GM18873 (cell line): ENCODE results near the gene TCF4.
"Not testable (repeated sequence)": the region's sequence is repeated elsewhere in the genome, so short reads cannot be mapped to it uniquely, and the experiment has no call there.

ENCODE experiments used
- ATAC-seq: cut with Tn5 transposase; IDR thresholded peaks from one replicate; pipeline ENCODE4 v1.9.1; 2021; ENCODE audit warnings: mild to moderate bottlenecking, moderate library complexity, moderate number of reproducible peaks; ENCODE audit not compliant: unreplicated experiment, low FRiP score

TCF4 gene

DNA sequence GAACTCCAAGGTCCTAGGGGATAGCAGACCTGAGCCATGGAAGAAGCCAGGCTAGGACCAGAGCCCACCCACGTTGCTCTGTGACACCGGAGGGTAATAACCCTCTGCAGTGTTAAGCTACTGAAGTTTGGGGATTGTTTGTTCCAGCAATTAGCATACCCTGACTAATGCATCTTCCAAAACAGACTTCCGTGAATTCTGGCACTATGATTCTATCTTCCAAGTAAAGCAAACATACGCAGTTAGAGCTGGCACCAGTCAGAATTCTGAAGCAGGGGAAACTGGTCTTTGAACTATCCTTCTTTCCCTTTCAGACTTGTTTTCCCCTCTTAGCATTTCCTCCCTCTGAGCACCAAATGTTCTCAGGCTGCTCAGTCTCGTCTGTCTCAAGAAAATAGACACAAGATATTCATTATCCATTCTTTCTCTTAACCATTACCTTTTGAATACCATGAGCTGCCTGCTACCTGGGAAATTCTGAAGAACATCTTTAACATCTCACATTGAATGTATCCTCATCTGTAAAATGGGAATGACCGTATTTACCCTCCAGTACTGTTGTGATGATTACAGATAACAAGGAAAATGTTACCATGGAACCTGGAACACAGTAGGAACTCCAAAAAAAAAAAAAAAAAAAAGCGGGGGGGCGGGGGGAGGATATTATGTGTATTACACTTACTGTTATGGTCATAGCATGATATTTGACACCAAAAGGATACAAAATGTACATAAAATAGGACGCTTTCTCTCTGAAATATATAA is 108.2 kb downstream of the TCF4 start:
- ATAC-seq = no peak

DNA sequence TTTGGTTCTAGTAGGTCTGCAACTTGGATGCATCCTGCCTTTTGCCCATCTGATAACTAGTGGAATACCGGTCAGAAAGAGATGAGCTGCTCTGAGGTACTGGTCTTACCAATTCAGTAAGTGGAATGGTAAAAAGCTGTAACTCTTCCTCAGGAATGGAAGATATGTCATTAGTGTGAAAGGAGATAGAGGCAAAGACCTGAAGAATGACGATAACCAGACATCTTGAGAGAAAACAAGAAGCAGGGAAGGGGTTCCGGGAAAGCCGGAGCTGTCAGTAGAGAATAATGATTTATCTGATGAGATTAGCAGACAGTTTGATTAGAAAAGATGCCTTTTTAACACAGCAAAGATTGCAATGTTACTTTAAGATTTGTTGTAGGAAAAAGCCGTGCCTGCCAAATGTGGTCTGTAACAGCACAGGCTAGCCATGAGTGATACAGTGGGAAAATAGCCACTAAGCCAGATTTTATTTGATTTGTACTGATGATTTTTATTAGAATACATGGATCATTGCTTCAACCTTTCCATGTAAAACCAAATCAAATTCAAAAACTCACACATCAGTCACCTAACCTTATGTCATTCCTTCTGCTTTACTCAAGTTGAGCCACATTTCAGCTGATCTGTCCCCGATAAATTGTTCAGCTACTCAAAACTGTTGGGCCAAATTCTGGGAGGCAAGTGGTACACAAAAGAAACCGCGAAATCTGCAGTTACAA is 110.0 kb downstream of the TCF4 start:
- ATAC-seq = no peak

DNA sequence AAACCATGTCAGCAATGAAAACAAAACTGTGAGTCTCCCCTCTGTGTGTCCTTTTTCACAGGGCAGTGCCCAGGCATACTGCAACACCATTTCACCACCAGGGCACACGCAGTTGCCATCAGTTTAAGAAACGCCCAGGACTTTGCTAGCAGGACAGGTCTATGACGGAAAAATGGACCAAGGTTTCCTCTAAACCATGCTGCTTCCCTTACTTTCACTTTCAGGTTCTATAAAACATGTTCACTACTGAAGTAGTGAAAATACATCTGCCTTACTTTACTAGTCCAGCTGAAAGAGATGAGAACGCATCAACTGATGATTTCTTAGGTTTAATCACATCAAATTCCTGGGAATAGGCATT is 110.5 kb downstream of the TCF4 start:
- peak; percentile 67 for ATAC-seq

DNA sequence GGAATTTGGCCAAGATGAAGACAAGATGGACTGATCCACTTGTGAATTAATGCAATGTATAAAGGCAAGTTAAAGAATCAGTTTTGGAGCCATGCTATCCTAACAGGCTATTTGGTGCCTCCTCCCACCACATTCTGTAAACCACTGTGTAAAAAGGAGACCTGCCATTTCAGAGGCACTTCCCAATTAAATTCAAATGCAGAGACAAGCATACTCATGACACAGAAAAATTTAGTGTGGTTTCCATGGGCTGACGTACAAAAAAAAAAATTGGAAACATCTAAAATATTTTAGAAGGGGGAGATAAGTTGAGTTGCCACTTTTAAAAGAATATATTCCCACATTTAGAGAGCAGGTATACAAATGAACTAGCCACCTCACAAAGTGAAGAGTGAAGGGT is 112.1 kb downstream of the TCF4 start:
- ATAC-seq = no peak

DNA sequence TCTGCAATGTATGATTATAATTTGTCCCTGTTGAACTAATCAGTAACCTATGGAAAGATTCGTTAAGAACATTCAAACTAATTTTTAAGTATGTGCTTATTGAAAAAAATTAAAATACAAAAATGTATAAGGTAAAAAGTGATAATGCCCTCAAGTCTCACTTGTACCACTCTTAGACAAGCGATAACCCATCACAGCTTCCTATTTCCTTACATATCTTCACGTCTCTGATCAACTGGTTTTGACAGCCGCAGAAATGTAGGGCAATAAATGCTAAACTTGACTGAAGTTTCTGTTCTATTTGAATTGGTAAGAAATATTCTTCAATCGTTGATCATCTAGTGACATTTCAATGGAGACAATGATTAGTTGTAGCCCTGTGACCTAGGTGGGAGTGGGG is 112.5 kb downstream of the TCF4 start:
- no peak for ATAC-seq

DNA sequence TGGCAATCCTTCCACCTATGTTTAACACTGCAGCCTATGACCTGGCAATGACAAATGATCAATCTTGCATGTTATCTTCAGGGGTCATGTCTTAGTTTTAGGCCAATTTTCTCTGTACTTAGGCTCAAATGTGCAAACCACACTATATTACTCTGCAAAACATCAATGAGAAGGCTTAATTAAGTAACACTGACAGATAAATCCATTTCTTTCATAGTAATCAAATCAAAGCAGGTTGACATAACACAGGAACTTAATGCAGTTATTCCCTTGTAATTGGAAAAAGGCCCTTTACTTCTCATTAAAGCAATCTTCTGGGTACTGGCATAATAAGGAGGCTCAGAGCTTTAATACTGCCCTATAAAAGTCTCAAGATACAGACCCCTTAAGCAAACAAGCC is 114.4 kb downstream of the TCF4 start:
- no peak for ATAC-seq

DNA sequence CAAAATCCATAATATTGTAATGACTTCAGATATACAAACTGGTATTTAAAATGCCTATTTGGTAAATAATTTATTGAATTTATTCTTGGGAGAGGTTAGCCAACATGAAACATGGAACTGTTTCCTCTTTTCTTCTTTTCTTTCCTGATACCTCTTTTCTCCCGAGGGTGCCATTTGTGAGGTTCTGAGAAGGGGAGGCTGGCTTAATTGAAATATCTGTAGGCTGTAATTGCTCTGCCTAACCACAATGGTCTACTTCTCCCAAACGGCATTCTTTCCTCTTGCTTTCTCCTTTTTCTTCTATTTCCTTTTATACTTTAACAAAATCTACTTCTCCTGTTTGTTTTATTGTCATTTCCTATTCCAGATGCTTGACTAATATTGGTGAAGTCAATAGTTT is 114.9 kb downstream of the TCF4 start:
- no peak for ATAC-seq

DNA sequence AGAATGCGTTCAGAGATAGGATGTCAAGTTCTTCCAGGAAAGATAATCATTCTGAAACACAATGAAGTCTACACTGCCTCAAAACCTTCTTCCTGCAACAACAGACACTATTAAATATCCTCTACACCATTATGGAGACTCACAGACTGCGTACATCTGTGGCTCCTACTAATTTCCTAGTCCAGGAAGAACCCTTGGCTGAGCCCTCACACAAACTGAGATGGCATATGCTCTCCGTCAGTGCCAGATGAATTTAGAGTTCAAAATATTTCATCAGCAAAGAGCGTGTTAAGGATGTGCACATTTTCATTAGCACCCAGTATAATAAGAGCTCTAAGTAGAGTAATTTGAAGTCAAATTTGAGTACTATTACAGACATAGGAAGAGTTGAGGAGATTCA is 117.2 kb downstream of the TCF4 start:
- no peak for ATAC-seq

DNA sequence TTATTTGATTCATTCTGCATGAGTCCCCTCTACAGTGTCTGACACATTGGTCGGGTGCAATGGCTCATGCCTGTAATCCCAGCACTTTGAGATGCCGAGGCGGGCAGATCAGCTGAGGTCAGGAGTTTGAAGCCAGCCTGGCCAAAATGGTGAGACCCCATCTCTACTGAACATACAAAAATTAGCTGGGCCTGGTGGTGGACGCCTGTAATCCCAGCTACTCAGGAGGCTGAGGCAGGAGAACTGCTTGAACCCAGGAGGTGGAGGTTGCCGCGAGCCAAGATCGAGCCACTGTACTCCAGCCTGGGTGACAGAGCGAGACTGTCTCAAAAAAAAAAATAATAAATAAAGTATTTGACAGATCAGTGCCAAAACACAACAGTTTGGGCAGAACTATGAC is 118.9 kb downstream of the TCF4 start:
- not testable (repeated sequence) for ATAC-seq

DNA sequence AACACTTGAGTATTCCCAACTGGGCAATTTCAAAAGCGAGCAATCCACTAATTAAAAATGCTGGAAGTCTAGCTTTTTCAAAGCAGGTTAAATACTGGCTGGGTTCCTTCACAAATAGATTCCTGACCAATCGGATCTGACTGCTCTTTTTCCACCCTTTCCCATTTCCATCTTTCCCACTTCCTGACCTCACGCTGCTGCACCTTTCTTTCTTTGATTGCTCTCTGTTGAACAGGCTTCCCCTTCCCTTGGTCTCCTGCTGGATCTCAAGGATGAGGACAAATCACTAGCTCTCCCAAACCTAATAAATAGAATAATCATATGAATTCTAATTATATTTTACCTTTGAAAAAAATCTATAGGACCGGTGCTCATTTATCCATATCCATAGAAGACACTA is 121.2 kb downstream of the TCF4 start:
- no peak for ATAC-seq

DNA sequence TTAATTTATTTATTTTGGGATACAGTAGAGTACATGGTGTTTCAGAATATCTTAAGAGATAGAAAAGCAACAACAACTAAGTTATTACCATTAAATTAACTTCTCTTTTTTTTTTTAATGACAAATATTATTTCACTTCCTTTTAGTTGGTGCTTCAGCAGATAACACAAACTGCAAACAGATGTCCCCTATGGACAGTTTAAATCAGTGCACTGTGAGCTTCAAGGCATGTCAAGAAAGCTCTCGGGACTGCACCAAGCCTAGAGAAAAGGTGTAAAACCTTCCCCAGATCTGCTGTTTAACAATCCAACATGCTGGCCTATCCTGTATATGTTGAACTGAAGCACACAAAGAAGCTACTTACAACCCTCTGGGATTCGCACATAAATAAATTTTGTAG is 122.7 kb downstream of the TCF4 start:
- no peak for ATAC-seq

DNA sequence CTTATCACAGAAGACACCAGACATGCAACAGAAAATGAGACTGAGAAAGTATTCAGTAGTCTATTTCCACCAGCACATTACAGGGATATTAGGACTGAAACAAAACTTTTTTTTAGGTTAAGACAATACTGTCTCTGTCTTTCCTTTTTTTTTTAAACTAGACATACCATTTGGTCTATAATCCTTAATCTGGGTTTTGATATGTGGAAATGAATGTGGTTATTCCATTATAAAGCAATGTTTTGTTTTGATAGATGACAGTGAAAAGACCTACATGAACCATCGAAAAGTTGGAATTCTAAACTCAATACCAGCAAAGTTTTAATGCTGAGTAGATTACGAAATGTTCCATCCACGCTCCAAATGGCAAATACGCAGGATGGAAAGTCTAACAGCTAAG is 123.4 kb downstream of the TCF4 start:
- ATAC-seq = no peak

DNA sequence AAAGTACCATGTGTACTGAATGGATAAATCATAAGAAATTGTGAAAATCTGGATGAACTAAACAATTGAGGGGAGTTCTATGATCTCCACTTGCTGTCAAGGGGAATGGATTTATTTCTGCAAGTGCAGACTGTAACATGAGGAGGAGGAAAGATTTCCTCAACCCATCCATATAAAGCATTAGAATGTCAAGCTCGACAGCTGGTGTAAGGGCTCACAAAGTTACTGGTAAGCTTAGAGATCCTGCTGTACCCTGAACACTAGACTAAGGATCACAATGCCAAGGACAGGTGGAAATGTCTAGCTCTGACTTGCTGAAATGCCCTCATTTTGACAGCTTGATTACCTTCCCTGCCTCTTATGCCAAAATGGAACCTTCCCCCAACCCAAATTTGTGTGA is 125.3 kb downstream of the TCF4 start:
- ATAC-seq = no peak

DNA sequence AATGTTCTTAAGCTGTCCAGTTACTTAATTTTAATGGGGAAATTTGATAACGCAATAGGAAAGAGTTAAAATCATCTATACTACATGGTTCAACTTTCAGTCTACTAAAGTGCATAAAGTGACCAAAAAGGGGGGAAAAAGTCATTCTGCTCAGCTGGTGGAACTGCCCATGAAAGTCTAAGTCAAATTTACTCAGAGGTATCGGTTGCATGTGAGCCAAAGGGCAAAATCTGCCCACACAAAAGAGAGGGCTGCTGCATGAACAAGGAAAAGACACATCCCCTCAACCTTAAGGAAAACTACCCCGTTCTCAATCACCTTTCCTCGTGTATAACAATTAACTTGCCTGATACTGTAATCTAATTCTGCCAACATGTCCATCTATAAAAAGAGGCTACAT is 126.1 kb downstream of the TCF4 start:
- ATAC-seq = no peak

DNA sequence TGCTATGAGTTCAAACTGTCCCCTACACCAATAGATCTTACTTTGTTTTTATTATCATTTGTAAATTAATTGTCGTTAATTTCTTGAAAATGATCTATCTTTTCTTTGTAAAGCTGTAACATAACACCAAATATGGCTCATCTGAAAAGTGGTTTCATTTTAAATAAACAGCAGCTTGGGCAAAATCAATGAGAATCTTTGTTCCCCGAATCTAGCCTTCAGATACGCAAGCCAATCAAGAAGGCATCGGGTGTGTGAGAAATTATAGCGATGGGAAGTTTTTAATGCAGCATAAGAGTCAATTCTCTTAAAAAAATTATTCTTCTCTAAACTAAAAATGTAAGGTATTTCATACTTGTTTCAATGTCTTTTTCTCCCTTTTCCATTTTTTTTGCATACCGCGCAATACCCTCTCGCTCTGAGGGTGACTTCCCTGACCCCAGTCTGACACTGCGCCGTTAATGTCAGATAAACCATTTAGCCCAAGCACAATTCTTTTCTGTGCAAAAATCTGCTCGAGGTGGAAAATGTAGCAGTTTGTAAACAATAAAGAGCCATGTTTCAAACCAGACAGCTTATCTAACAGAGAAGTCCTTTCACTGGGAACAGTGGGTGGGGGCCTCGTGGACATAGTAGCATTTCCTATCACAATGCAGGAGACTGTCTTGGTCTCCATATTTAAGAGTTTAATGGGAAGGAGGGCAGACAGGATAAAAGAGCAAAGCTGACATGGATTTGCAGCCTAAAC is 129.4 kb downstream of the TCF4 start:
- ATAC-seq = no peak

DNA sequence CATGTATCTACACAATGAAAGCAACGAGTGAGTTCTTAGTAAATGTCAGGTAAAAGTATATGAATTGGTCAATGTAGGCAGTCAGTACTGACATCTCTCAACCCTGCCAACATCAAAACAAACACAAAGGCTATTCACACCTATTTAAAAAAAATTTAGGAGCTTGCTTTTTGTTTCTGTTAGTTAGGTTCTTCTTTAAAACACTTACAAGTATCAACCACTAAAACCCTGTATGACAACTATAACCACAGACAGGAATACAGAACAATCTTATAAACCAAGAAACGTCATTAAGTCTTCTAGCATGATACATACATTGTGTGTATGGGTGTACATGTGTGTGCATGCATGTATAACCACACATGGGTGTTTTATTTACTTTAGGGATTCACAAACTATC is 131.0 kb downstream of the TCF4 start:
- no peak for ATAC-seq

DNA sequence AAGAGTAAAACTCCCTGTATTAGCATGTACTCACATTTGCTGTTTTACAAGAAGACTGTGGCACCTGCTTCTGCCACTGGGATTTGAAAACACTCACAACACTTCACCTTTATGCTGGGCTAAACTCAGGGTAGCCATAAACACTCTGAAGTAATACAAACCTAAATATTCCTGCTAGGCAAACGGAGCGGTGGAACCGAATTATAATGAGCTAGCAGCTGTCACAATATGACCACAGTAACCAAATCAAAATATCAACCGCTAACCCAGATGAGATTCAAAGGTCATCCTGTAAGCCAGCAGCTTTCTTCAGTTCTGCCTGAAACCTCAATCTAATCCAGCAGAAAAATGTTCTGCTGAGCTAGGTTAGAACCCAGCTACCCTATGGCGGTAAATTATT is 132.1 kb downstream of the TCF4 start:
- no peak for ATAC-seq

DNA sequence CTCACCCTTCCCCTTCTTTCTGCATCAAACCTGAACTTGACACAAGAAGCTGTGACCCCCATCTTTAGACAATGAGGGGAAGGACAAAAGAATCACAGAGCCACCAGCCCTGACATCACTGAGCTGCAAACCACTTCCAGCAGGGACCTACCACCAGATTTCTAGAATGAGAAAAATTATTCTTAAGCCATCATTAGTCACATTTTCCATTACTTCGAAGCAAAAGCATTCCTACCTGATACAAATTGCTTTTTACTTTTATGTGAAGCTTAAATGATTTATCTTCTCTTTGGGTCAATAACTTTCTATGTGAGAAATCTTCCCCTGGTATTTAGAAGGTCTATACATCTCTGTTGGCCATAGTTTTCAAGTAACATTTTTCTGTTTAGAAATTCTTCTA is 134.8 kb downstream of the TCF4 start:
- no peak for ATAC-seq

DNA sequence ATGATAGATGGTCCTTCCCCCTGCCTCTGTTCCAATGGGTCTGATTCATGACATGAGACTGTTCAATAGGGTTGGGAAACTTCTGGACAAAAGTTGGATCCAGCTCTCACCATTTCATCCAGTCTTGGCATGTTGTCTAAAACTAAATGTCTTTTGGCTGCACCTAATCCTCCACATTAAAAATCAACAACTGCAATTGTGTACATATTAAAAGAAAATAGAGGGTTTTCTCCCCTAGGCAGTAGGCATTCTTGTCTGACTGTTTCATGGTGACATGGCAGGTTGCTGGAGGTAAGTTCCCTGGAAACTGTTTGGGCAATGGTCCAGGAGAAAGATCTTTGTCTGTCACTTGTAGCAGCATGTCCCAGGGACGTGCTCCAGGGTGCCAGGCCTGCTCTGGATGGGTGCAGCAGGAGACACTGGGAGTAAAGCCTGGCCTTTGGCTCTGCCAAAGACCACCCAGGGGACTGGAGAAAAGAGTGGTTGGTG is 135.8 kb downstream of the TCF4 start:
- ATAC-seq = no peak

DNA sequence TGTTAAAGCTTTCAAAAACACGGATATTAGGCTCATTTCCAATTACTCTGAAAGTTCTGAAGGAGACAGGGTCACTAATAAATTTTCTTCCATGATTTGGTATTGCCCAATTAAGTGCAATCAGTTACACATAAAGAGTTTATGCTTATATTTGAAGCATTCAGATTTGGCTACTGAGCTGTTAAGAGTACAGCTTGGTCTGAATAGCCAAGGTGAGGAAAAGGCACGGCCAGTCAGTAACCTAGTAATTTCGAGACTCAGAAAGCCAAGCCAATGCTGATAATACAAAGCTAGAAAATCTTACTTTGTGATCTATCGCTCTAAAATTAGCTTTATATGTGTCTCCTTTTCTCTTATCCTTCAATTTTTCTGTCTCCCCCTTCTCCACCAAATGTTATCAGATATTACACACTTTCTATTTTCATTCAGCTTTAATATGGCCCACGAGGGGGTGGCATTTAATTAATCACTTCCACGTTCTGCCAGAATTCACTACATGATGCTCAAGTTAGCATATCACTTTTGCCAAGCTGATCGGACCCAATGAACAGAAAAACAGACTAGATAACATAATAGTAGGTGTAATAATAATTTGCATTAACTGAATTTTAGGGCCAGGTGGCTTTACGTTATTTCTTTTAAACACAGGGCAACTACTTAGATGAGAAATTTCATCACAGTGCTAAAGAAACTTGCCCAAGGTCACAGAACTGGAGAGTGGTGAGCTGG is 138.4 kb downstream of the TCF4 start:
- no peak for ATAC-seq

DNA sequence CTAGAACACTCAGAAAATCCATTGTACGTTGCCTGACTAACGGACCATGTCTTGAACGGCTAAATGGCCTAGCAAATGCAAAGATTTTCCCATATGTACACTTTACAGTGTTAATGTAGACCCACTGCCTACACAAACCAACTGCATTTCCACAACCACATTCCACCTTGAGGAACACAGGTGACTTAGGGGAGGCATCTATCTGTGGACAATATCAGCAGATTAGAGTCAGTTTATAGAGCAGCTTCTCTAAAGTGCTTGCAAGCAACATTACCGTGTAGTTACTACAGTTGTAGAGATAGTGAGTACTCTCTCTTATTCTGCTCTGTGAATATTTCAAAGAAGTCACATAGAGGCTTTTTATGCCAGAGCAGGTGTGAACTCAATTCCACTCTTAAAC is 139.6 kb downstream of the TCF4 start:
- ATAC-seq = no peak
